ENCODE results near the gene TRIB2.

GRCh38 chr2:12723736-12724463 lies 7.2 kb downstream of the TRIB2 start:
- TF ChIP-seq CTCF (IDR thresholded peaks at IDR 0.05) (no peak), POLR2AphosphoS5 (IDR thresholded peaks at IDR 0.05) (no peak), POLR2A (IDR thresholded peaks at IDR 0.05) (no peak)
